Measurements from ENCODE around the gene KSR1.
"Not testable (repeated sequence)": the region's sequence is repeated elsewhere in the genome, so short reads cannot be mapped to it uniquely, and the experiment has no call there.

Gene KSR1

GRCh38 chr17:27496437-27496943 lies 40.2 kb downstream of the KSR1 start:
- DNase-seq: no peak

GRCh38 chr17:27496971-27497370 lies 40.7 kb downstream of the KSR1 start:
- no peak for DNase-seq

- no peak for DNase-seq
Observed at GRCh38 chr17:27497696-27498095, 41.4 kb downstream of the KSR1 start.

- DNase-seq: no peak
Observed at GRCh38 chr17:27498615-27499309, 42.5 kb downstream of the KSR1 start.

- DNase-seq: no peak
Observed at GRCh38 chr17:27499451-27500265, 43.4 kb downstream of the KSR1 start.

- not testable (repeated sequence) for DNase-seq
Observed at GRCh38 chr17:27501338-27501737, 45.1 kb downstream of the KSR1 start.

- DNase-seq: no peak
Observed at GRCh38 chr17:27502526-27503324, 46.5 kb downstream of the KSR1 start.

- DNase-seq: no peak
Observed at GRCh38 chr17:27503611-27504010, 47.4 kb downstream of the KSR1 start.

- DNase-seq: no peak
Observed at GRCh38 chr17:27504188-27504995, 48.1 kb downstream of the KSR1 start.

GRCh38 chr17:27506348-27507218 lies 50.3 kb downstream of the KSR1 start:
- DNase-seq: no peak

- no peak for DNase-seq
Observed at GRCh38 chr17:27511168-27511883, 55.1 kb downstream of the KSR1 start.

GRCh38 chr17:27512031-27512430 lies 55.8 kb downstream of the KSR1 start:
- no peak for DNase-seq

- no peak for DNase-seq
Observed at GRCh38 chr17:27512511-27513346, 56.5 kb downstream of the KSR1 start.

- DNase-seq: no peak
Observed at GRCh38 chr17:27513849-27514248, 57.6 kb downstream of the KSR1 start.

GRCh38 chr17:27514595-27515413 lies 58.6 kb downstream of the KSR1 start:
- DNase-seq: no peak

- DNase-seq: no peak
Observed at GRCh38 chr17:27518048-27518447, 61.8 kb downstream of the KSR1 start.

- DNase-seq: no peak
Observed at GRCh38 chr17:27518545-27519521, 62.6 kb downstream of the KSR1 start.

GRCh38 chr17:27519550-27519949 lies 63.3 kb downstream of the KSR1 start:
- DNase-seq: no peak
